T follicular helper cell (primary cell): ENCODE results near the gene STRN.
A peak's percentile ranks its signal among the peaks of the same experiment; 100 is the strongest.
"Not testable (repeated sequence)": the region's sequence is repeated elsewhere in the genome, so short reads cannot be mapped to it uniquely, and the experiment has no call there.

Experiments used
- DNase-seq: peaks from one replicate; pipeline ENCODE4 v3.0.0-alpha.2; 2020; ENCODE audit warnings: low read depth
- total RNA-seq, 2 experiments: gene quantifications; one replicate each; lab custom pipeline; 2026; lab: John Stamatoyannopoulos, UW

Gene STRN, protein sequence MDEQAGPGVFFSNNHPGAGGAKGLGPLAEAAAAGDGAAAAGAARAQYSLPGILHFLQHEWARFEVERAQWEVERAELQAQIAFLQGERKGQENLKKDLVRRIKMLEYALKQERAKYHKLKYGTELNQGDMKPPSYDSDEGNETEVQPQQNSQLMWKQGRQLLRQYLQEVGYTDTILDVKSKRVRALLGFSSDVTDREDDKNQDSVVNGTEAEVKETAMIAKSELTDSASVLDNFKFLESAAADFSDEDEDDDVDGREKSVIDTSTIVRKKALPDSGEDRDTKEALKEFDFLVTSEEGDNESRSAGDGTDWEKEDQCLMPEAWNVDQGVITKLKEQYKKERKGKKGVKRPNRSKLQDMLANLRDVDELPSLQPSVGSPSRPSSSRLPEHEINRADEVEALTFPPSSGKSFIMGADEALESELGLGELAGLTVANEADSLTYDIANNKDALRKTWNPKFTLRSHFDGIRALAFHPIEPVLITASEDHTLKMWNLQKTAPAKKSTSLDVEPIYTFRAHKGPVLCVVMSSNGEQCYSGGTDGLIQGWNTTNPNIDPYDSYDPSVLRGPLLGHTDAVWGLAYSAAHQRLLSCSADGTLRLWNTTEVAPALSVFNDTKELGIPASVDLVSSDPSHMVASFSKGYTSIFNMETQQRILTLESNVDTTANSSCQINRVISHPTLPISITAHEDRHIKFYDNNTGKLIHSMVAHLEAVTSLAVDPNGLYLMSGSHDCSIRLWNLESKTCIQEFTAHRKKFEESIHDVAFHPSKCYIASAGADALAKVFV
- 42.4 to 73.7 reads per million in 2 experiments for total RNA-seq

DNA sequence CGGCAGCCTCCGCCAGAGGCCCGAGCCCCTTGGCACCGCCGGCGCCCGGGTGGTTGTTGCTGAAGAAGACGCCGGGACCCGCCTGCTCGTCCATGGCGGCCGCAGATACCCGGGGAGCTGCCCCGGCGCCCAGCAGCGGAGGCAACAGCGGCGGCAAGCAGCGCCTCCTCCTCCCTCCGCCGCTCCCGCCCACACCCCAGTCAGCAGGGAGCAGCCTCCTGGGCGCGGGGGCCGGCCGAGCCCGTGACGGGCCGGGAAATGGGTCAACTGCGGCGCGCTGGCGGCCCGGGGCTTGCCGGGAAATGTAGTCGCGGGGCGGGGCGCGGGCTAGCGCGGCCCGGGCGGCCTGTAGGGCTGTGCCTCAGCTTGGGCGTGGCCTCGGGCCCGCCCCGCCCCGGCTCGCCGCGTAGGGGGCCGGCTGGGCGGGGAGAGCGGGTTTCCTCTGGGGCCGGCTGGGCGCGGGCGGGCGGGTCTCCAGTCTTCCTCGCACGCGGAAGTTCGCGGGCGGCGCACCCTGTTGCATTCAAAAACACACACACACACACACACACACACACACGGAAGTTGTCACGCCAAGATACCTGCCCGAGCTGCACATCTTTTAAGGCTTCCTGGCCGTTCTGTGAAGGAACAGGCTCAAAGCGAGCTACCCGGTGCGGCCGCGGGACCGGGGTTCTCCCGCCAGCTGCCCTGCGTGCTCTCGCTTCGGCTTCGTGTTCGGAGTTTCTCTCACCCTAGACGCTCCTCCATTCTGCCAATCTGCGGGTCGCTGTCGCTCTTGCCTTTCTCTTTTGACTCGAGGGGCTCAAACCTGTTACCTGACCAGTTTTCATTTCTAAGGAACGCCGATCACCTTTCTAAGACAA lies at the start of gene STRN:
STRN (minus strand) TSS at position 167 of the 866 bp plus-strand sequence; CDS start at position 94, 73 bp downstream.
- DNase-seq: peak; percentile 96

DNA sequence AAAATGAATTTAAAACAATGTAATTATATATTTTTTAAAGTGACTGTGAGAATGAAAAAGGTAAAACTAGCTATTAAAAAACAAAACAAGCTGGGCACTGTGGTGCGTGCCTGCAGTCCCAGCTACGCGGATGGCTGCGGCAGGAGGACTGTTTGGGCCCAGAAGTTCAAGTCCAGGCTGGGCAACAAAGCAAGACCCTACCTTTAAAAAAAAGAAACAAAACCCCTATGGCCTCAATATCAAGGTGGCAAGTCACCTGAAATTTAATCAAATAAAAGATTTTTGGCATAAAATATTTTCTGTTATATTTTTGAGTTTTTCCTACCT lies 46.9 kb upstream of the STRN start:
- DNase-seq: no peak

DNA sequence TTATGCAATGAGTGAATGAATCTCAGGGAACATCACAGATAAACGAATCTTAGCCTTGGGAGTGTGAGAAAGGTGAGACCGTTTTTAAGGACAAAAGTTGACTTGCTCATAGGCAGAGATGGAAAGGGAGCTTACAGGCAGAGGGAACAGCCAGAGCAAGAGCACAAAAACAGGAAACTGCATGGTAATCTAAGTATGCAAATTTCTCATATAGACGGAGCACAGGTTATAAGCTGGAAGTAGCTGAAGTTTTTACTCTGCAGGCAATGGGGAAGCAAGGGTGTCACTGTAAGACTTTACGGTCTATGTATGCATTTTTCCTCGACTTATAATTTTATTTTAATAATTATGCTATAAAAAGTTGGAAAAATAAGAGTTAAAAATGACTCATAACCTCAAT lies 44.8 kb upstream of the STRN start:
- no peak for DNase-seq

DNA sequence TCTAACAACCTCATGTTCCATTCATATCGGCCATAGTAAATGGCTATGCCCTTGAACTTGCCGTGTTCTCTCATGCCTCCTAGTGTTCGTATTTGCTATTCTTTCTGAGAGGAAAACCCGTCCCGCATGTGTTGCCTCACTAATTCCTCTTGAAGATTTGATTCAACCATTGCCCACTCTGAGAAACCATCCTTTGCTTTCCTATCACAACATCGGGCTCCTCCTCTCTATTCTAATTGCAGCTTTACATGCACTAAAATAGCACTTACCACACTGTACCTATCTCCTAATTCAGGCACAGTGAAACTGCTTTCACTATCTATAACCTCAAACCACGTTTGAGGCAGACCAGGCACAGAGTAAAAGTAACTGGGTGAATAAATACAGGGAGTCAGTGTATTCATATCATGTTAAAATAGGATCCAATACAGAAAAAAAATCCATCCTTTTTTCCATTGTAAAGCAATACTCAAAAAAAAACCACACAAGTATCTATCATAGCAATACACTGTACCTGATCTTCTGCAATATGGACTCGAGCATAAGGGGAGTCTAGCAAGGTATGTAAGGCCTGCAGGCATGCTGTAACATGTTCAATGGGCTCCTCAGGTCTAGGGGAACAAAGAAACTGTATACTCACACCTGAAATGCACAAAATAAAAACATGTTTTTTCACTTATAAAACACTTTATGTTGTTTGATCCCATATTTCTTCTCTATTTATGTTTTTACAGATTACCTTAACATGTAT lies 39.0 kb upstream of the STRN start:
- DNase-seq: no peak

DNA sequence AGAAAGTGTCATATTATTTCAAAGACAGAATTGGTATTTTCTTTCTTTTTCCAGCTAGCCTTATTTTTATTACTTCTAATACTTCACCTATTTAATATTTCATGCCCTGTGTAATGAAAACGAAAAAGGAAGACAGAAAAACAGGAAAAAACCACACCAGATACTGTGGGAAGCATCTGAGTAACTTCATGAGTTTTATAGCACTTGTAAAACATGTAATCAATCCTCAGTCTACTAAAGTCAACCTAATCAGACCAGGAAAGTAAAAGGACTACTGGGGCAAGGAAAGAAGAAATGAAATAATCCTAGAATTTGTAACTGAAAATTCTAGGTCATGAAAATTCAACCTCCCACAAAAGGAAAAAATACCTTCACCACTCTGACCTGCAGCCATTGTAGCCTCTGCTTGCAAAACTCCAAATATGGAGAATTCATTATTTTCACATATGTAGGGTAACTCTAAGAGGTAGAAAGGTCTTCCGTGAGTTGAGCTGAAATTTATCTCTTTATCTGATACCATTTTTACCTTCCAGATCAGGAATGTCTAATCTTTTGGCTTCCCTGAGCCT lies 34.7 kb upstream of the STRN start:
- no peak for DNase-seq

DNA sequence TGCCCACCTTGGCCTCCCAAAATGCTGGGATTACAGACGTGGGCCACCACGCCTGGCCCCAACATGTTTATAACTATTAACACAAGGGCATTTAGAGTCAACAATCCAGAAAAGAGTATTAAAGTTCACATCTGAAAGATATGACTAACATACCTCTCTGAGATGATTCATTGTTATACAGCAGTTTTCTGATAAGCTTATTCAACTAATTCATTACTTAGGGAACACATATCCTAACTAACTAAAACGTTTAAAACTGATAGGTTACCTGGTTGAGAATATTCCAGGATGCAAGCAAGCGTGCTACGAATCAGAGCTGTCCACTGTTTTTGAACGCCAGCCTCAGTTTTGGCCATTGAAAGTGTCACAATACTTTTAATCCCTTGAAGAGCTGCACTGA lies 34.0 kb upstream of the STRN start:
- DNase-seq: no peak

DNA sequence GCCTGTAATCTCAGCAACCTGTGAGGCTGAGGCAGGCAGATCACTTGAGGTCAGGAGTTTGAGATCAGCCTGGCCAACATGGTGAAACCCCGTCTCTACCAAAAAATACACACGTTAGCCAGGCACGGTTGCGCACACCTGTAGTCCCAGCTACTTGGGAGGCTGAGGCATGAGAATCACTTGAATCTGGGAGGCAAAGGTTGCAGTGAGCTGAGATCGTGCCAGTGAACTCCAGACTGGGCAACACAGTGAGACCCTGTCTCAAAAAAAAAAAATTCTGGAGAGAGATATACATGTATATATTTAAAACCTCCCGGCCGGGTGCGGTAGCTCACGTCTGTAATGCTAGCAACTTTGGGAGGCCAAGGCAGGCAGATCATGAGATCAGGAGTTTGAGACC lies 33.1 kb upstream of the STRN start:
- not testable (repeated sequence) for DNase-seq

DNA sequence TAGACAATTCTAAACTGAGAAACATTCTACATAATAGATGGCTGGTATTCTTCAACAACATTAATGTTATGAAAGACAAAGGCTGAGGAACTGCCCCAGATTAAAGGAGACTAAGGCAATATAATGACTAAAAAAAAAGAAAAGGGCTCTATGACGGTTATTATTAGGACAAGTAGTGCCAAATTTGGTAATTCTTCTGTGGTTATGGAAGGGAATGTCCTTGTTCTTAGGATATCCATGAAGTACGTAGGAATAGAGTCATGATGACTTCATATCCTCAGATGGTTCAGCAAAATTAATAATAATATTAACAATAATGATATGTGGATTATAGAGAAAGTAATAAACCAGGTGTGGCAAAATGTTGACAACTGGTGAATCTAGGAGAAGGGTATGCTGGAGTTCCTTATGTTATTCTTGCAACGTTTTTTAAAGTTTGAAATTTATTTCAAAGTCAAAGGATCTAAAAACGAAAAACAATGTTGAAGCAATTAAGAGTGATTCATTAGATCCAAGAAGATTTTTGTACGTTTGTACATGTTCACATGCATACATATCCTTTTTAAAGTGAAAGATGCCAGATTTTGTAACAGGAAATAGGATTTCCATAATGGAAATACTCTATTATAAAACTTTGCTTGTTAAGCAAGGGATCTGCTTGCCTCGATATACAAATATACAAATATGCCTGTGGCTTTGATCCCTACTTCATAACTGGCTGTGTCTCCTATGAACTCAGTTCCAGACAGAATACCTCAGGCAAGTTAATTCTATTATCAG lies 27.7 kb upstream of the STRN start:
- no peak for DNase-seq

DNA sequence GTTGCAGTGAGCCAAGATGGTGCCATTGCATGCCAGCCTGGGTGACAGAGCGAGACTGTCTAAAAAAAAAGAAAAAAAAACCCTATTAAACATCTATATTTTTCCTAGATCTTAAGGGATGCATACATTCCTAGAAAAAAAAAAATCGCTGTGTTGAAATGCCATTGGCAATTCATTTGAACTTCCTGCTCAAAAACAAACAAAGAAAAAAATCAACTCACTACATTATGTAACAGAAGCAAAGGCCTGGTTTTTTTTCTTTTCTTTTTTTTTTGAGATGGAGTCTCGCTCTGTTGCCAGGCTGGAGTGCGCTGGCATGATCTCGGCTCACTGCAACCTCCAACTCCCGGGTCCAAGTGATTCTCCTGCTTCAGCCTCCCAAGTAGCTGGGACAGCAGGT lies 21.7 kb upstream of the STRN start:
- no peak for DNase-seq

DNA sequence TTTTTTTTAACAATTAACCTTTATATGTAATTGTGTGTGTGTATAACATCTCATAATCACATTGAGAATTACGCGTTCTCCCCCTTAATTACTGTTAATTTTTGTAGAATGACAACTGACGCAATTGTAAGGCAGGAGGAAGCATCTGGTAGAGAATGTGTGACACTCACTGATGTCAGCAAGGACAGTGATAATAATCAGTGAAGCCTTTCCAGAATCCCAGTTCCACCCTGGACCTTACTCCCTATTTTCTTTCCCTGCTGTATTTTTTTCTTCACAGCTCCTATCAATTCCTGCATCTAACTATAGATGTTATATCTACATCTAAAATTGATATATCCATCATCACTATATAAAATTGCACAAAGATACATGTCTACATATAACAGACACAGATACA lies 16.1 kb upstream of the STRN start:
- no peak for DNase-seq

DNA sequence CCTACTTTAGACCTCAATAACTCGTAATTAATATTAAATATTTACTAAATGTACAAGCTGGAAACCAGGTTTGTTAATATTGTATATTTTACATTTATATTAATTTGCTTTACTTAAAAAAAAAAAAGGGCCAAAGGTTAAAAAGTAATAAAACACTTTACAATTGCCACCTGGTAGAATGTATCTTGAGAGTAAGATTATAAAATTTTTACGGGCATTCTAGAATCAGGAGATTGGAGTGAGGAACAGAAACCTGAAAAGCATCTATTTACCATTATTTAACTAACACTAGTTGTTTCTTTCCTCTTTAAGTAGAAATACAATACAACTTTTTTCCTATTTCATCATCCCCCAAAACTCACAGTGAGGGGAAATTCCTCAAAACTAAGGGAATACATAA lies 15.6 kb upstream of the STRN start:
- DNase-seq: no peak

DNA sequence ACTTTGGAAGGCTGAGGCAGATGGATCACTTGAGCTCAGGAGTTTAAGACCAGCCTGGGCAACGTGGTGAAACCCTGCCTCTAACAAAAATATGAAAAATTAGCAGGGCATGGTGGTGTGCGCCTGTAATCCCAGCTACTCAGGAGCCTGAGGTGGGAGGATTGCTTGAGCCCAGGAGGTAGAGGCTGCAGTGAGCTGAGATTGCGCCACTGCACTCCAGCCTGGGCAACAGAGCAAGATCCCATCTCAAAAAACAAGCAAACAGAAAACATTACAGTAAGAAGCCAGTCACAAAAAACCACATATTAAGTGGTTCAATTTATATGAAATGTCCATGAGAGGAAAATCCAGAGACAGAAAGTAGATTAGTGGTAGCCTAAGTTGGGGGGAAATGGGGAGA lies 12.7 kb upstream of the STRN start:
- not testable (repeated sequence) for DNase-seq

DNA sequence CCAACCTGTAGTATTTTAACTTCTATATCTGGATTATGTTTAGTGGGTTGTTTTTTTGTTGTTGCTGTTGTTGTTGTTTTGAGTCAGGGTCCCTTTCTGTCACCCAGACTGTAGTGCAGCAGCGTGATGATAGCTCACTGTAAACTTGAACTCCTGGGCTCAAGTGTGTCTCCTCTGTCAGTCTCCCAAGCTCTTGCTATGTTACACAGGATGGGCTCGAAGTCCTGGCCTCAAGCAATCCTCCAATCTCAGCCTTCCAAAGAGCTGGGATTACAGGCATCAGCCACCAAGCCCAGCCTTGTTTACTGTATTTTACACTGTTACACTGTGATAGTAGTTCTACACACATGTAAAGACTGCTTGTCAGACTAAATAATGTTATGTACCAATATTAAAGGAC lies 9.7 kb upstream of the STRN start:
- DNase-seq: no peak

DNA sequence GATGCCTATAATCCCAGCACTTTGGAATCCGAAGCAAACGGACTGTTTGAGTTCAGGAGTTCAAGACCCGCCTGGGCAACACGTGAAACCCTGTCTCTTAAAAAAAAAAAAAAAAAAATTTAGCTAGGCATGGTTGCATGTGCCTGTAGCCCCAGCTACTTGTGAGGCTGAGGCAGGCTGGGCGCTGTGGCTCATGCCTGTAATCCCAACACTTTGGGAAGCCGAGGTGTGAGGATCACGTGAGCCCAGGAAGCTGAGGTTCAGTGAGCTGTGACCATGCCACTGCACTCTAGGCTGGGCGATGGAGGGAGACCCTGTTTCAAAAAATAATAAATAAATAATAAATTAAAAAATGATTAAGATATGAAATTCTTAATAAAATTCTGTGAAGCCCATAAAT lies 9.0 kb upstream of the STRN start:
- DNase-seq: no peak

DNA sequence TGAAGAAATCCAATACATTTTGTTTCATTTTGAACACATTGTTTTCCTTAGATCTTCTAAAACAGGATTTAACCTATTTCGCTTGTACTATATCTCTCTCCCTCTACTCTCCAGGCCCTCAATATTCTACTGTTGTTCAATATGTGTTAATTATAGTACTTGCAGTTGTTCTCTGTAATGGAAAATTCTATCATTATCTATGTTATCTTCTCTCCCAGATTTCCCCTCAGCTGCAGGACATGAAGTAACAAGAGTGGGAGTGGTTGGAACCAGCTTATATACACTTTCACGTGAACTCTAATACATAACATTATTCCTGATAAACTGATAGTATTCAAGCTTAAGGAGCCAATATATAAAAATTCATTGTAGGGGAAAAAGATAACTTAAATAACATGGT lies 7.0 kb upstream of the STRN start:
- no peak for DNase-seq

DNA sequence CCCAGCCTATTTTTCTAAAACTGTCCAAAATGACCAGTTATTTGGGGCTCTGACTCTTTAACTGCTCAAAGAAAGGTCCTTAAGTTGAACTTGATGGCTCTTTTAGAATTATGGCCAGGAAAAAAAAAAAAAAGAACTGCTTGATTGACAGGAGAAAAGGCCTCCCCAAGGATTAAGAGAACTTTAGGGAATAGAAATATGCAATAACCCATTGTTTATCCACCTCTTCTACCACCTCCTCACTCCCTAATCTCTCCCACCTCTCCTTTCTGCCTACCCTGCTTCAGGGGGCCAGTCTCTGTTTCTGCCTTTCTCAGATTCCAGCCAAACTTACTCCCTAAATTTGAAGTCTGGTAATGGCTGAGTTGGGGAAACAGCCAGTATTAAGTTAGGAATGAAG lies 5.7 kb upstream of the STRN start:
- no peak for DNase-seq

DNA sequence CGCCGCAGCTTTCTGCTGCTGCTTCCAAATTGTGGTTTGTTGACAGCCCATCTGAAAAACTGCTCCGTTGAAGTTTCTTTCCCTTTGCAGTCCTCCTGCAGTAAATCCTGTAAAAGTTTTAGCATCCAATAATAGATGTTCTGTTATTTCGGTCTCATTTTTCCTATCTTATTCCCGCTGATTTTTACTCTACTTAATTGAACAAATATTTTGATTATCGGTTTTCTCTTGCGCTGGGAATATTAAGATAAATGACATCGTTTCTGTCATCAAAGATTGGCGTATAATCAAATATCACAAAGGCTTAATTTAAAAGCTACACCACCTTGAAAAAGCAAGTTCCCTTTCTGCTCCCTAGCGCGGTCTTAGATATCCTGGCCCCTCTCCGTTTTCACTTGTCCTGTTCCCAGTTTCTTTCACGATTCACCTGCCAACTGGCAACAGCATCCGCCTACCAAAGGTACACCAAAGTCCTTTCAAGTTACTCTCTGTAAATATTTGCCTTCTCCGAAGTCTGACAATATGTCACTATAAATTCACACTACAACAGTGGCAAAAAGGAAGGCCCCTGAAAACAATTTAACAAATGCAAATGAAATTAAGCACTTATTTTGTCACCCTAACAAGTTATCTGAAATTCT lies 1.0 kb upstream of the STRN start:
- no peak for DNase-seq

DNA sequence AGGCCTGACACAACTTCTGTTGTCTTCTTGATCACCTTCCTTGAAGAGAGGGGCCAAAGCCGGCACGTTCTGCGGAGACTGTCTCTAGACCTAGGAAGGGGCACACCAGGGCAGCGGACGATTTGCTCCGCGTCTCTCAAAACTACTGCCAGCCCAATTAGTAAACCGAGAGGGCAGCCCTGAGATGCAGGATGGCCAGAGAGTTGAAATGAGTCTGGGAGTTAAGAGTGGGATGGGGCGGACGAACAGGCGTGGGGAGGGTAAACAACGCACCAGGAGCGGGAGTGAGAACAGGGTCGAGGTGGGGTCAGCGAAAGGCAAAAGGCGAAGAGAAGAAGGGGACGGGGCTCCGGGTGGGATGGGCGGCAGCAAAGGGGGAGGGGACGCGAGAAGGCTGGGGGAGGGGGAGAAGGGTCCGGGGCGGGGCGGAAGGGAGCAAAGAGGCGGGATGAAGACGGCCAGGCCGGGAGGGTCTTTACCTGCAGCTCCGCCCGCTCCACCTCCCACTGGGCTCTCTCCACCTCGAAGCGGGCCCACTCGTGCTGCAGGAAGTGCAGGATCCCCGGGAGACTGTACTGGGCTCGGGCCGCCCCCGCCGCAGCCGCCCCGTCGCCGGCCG lies 476 bp downstream of the STRN start:
- no peak for DNase-seq

DNA sequence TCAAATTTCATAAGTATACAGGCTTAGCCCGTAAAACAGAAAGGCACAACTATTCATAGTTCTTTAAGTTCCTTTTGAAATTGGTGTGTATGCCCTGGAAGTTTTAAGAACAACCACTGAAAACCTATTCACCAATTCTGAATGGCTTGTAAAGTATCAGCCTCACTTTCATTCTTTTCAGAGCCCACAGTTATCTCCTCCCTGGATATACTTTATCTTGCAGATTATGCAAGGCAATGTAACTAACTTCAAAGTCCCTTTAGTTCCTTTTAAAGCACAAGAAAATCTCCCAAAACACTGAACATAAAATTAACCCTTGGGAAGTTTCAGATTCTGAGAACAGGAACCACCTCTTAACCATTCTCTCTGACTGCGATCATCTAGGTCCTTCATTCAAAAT lies 1.1 kb downstream of the STRN start:
- DNase-seq: no peak
